ENCODE results near the gene RBMY1D. TPM values are rescaled to one million over a fixed set of nuclear protein-coding genes. Genes with fewer than 3 reads are reported as not detected.
"Not testable (repeated sequence)": the region's sequence is repeated elsewhere in the genome, so short reads cannot be mapped to it uniquely, and the experiment has no call there.

Gene RBMY1D
- not detected for total RNA-seq (2021; ENCODE audit: unreplicated experiment)
- polyA plus RNA-seq (2012; ENCODE audit: insufficient read length) = not detected
- not detected for Bru-seq, nascent RNA
- not detected for BruChase-seq, experiment 1, labeled RNA remaining after a 2-hour chase
- BruChase-seq, experiment 2, labeled RNA remaining after a 6-hour chase = not detected
- long read RNA-seq = 0 reads

- H3K27ac ChIP-seq (ENCODE audit: low read length); H3K4me3 ChIP-seq (ENCODE audit: low read depth in 2 of 2, low read length in 2 of 2); ATAC-seq; H3K27me3 ChIP-seq (ENCODE audit: control insufficient read depth, insufficient read depth, low read length); CTCF ChIA-PET; H3K9me3 ChIP-seq (ENCODE audit: control insufficient read depth, insufficient read depth, low read depth, low read length); H3K4me1 ChIP-seq (ENCODE audit: control insufficient read depth, insufficient read depth, low read length); in situ Hi-C loops (cut with HindIII; ENCODE audit: low pct_unique_long_range_greater_than_20kb, low sequenced_read_pairs); intact Hi-C loops (cut with micrococcal nuclease; ENCODE audit: unreplicated experiment); POLR2A ChIA-PET; BruUV-seq (replicated peaks); DNase-seq (ENCODE audit: low read depth, low spot score); H3K36me3 ChIP-seq (ENCODE audit: control insufficient read depth, insufficient read depth, low read length): not testable (repeated sequence)
These were observed at the start of gene RBMY1D for GRCh38 chrY:21894426-21894825. RBMY1D (minus strand) TSS chrY:21894526; CDS start chrY:21892513, 2,013 bp downstream.

GRCh38 chrY:21917932-21918331 is 23.6 kb upstream of the RBMY1D start, which contains the start of gene RBMY1E:
RBMY1E (minus strand) TSS chrY:21918032; CDS start chrY:21916054, 1,978 bp downstream.
- H3K27ac ChIP-seq (ENCODE audit: low read length); H3K36me3 ChIP-seq (ENCODE audit: control insufficient read depth, insufficient read depth, low read length); CTCF ChIA-PET; in situ Hi-C loops (cut with HindIII; ENCODE audit: low pct_unique_long_range_greater_than_20kb, low sequenced_read_pairs); H3K4me1 ChIP-seq (ENCODE audit: control insufficient read depth, insufficient read depth, low read length); H3K27me3 ChIP-seq (ENCODE audit: control insufficient read depth, insufficient read depth, low read length); POLR2A ChIA-PET; ATAC-seq; H3K9me3 ChIP-seq (ENCODE audit: control insufficient read depth, insufficient read depth, low read depth, low read length); H3K4me3 ChIP-seq (ENCODE audit: low read depth in 2 of 2, low read length in 2 of 2); DNase-seq (ENCODE audit: low read depth, low spot score); BruUV-seq (replicated peaks); intact Hi-C loops (cut with micrococcal nuclease; ENCODE audit: unreplicated experiment): not testable (repeated sequence)

DNA sequence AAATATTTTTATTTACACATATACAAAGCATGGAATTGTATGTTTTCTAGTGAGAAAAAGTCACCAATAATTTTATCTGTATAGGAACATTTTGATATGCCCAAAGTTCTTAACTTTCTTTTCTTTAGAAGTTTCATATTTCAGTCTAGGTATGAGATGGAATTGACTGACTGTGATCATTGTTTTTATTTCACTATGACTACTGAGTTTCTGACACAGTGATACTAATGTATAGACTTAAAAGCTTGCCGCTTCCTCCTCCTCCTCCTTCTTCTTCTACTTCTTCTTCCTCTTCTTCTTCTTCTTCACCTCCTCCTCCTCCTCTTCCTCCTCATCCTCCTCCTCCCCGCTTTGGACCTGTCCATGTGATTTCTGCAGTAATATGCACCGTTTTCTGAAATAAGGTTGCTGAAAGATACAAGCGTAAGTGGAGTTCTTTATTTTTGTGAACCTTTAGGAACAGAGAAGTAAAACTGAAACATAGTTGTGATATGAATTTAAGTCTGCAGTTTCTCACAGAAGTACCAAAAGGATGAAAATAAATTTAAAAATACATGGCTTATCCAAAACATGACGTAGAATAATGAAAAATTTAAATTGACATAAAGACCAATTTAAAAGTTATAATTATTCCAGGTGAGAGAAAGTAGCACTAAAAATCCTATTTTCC is 24.8 kb downstream of the RBMY1D start:
- CTCF ChIA-PET; H3K36me3 ChIP-seq (ENCODE audit: control insufficient read depth, insufficient read depth, low read length); intact Hi-C loops (cut with micrococcal nuclease; ENCODE audit: unreplicated experiment); H3K4me3 ChIP-seq (ENCODE audit: low read depth in 2 of 2, low read length in 2 of 2); H3K9me3 ChIP-seq (ENCODE audit: control insufficient read depth, insufficient read depth, low read depth, low read length); BruUV-seq (replicated peaks); in situ Hi-C loops (cut with HindIII; ENCODE audit: low pct_unique_long_range_greater_than_20kb, low sequenced_read_pairs); H3K4me1 ChIP-seq (ENCODE audit: control insufficient read depth, insufficient read depth, low read length); DNase-seq (ENCODE audit: low read depth, low spot score); H3K27me3 ChIP-seq (ENCODE audit: control insufficient read depth, insufficient read depth, low read length); POLR2A ChIA-PET; H3K27ac ChIP-seq (ENCODE audit: low read length); ATAC-seq: not testable (repeated sequence)

DNA sequence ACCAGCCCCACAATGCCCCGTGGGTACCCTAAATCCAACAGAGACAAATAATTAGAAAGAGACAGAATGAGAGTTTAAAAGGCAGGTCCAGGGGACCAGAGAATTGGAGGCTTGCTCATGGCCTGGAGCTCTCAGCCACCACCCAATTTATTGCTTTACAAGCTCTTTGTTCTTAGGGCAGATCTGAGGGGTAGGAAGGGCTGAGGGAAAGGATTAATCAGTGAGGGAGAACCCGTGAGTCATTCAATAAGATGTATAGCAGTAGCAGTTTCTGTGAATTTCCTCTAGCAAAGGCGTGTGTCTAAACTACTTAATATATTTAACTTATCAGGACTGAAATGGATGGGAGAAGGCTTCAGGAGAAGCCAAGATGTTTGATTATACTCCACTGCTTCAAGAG is 48.8 kb downstream of the RBMY1D start:
- Histone ChIP-seq H3K4me3 (ENCODE audit: low read depth in 2 of 2, low read length in 2 of 2) (no peak overlapping the region), H3K36me3 (ENCODE audit: control insufficient read depth, insufficient read depth, low read length) (no peaks in the 10 kb centered on the region), H3K4me1 (ENCODE audit: control insufficient read depth, insufficient read depth, low read length) (no peaks in the 10 kb centered on the region), H3K27ac (ENCODE audit: low read length) (no peak overlapping the region), H3K27me3 (ENCODE audit: control insufficient read depth, insufficient read depth, low read length) (no peaks in the 10 kb centered on the region), H3K9me3 (ENCODE audit: control insufficient read depth, insufficient read depth, low read depth, low read length) (no peaks in the 10 kb centered on the region)
- in situ Hi-C loops (cut with HindIII; ENCODE audit: low pct_unique_long_range_greater_than_20kb, low sequenced_read_pairs) (no loop called here), intact Hi-C loops (cut with micrococcal nuclease; ENCODE audit: unreplicated experiment) (no loop called here)
- POLR2A ChIA-PET = no interaction called here
- BruUV-seq (replicated peaks) = no TSS peak
- CTCF ChIA-PET = no interaction called here
- TF ChIP-seq REST (IDR thresholded peaks at IDR 0.05; ENCODE audit: insufficient read depth in 1 of 2, low read depth in 2 of 2, low read length in 1 of 2) (no peak), POLR2AphosphoS5 (IDR thresholded peaks at IDR 0.05; ENCODE audit: low read depth, low read length) (no peak)
- ATAC-seq (no peak), DNase-seq (ENCODE audit: low read depth, low spot score) (no peak)

Measured in Panc1 (cell line).